Stimulated activated CD4-positive, alpha-beta T cell treated with anti-CD3 and anti-CD28 coated beads, Interleukin-2, amount 100 ng/mL, for 24 hours (primary cell): Measurements from ENCODE around the gene NAA80.
"Not testable (repeated sequence)": the region's sequence is repeated elsewhere in the genome, so short reads cannot be mapped to it uniquely, and the experiment has no call there.

Source experiments
- DNase-seq, 2 donors: peaks; one replicate each; pipeline ENCODE4 v3.0.0-alpha.2; 2020

Gene NAA80

DNA sequence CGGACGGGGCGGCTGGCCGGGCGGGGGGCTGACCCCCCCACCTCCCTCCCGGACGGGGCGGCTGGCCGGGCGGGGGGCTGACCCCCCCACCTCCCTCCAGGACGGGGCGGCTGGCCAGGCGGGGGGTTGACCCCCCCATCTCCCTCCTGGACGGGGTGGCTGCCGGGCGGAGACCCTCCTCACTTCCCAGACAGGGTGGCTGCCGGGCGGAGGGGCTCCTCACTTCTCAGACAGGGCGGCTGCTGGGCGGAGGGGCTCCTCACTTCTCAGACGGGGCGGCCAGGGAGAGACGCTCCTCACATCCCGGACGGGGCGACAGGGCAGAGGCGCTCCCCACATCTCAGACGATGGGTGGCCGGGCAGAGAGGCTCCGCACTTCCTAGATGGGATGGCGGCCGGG lies 12.8 kb upstream of the NAA80 start:
- not testable (repeated sequence) for DNase-seq

DNA sequence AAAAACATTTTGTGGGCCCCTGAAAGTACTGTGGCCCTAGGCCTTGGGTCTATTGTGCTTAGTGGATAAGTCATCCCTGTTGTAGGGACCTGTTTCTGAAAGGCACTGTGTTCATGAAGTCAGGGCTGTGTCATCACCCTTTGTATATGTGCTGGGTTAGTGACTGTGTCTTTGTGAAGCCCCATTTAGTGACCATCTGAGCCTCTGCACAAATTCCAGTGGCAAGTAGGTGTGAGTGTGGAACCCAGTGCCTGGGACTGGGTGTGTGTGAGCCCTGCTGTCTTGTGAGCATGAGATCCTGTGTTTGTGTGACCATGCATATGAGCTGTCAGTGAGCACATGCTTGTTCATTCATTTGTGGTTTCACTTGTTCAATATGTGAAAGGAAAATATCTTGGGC lies 5.4 kb upstream of the NAA80 start:
- DNase-seq, result no peak

DNA sequence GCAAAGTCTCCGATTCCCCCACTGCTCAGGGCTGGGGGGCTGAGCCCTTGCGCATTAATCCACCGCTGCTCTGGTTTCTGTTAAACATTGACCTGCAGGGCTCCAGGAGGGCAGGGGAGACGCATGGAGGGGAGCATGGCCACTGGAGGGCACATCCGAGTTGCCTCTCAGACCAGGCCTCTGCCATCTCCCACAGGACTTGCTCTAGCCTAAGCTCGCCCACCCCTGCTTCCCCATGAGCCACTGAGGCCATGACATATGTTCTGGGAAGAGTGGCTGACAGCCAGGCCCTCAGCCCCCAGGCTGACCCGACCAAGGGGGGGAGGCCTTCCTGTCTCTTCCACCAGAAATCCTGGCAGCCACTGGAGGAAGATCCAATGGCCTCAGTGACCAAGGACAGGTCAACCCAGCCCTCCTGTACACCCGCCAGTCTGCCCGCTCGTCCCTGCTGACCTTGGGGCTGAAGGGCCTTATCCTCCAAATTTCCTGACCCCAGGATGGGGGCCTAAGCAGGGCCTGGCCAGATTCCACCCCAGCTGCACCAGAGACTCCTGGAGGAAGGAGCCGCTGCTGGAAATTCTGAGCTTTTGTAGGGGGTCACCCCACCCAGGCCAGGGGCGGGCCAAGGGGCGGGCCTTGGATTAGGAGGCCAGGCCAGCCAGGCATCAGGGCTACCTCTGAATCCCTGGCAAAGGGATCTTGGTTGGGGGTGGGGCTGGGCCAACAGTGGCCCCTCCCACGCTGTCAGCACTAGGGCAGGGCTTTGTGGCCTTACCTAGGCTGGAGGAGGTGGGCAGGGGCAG lies 4.0 kb upstream of the NAA80 start, which contains the start of gene HYAL1:
TSS of gene HYAL1 (minus strand) at position 562 of the 803 bp plus-strand sequence. CDS start 618 bp downstream, outside the sequence.
- DNase-seq, result no peak

DNA sequence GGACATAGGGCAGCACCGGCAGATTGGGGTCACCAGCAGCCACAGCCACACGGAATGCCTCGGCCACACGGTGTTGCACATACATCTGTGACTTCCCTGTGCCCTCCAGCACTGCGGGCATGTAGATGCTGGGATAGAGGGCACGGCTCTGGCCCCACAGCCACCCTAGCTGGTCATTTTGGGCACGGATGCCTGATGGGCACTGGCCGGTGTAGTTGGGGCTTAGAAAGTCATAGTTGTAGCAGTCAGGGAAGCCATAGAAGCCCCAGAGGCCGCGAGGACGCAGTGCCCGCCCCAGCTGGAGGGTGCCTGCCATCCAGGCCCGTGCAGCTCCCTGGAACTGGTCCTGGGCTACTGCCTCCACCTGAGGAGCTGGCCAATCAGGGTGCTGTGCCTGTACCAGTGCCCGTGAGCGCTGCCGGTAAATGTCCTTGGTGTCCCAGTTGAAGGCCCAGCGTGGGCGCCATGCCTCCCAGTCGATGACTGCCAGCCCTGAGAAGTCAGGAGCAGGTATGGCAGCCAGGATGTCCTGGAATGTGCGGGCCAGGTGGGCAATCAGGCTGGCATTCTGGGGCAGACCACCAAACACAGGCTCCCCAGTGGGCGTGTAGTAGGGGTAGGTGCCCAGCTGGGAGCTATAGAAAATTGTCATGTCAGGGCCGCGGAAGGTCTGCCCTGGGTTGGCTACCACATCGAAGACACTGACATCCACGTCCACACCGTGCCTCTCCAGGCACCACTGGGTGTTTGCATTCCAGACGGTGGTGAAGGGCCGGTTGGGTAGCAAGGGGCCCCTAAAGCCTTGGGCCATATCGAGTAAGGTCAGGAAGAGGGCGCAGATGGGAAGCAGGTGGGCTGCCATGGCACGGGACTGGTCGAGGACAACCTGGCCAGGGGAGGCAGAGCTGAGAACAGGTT lies 3.1 kb upstream of the NAA80 start:
- no peak for DNase-seq

DNA sequence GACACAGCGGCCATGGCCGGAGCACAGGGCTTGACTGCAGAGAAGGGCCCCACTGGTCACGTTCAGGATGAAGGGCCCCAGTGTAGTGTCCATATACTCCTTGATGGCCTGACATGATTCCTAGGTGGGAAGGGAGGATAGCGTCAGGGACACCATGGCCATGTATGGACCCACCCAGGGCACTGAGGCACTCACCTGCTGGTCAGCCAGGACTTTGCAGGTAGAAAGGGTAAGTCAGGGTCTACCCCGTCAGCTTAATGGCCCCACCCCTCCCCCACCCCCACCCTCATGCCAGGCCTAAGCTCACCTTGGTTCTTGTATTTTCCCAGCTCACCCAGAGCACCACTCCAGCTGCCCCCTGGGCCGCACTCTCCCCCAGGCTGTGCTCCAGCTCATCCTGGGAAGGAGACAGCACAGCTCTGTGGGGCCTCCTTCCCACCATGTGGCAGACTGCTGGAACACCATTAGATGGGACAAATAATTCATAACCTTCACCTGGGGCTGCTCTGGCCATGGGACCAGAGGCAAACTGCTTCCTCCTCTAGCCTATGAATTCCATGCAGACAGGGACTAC lies 1.6 kb upstream of the NAA80 start:
- no peak for DNase-seq

DNA sequence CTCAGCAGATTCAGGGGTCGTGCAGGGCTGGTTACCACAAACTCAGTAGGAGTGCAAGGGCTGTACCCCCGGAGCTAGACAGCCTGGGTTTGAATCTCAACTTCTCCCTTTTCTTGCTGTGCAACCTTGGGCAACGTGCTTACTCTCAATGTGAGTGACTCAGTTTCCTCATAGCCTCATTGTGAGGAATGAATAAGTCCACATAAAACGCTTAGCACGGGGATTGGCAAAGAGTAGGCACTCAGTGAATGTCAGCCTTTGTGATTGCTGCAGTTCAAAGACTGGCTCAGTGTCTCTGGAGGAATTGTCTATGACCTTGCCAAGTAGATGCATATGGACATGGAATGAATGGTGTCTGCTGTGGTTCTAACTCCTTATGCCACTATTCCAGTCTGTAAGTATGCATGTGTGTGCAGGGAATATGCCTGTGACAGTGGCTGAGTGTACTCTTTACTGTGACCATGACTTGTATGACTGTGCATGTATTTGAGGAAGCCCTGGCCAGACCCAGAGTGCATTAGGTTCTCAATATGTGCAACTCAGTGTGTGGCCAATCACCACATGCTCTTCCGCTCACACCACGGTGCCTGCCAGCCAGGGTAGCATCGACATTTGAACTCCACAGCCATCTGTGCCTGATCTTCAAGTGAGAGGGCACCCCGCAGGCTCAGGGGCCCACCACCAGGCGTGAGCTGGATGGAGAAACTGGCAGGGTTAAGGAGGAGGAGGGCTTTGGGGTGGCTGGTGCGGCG lies 900 bp upstream of the NAA80 start:
- DNase-seq, result no peak

DNA sequence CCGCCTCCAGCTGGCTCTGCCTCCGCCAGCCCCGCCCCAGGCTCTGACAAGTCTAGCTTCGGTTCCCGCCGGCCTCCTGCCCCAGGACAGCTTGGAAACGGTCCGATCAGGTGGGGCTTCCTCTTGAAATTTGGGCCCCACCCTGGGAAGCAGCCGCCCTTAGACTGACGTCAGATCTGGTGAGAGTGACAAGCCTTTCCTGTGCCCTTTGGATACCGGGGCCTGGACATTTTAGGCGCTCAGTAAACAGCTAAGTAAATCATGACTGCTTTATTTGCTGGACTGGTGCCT lies 378 bp upstream of the NAA80 start:
- DNase-seq, result no peak

DNA sequence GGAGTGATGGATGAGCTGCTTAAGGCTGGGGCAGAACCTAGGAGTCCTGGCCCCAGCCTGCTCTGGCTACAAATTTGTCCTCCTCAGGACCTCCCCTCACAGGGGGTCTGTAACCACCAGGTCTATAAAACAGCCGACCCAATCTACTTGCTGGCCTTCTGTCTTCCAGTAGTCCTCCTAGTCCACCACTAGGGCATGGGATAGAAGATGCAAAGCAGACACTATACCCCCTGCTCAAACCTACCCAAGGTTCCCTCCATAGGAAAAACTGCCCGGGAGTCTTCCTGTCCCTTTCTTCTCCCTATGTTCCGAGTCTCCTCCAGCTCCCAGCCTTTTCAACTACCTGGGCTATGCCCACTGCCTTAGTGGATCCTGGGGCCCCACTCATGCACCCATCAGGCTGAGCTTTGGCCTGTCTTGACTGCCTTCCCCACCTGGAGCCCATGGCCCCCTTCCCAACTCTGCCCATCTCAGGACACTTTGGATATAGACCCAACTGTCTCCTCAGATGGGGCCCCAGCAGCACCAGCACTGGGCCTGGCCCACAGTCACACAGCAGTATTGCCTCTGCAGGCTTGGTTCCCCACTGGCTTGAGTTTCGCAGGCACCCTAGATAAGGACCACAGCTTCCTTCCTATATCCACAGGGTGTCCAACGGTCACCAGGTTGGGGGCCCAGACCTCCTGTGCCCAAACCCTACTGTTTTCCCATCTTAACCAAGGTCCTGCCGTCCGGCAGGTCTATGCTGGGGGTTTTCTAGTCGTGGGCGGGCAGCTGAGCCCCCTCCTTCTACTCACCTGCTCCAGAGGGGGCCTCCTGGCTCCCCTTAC lies 1.1 kb downstream of the NAA80 start:
- DNase-seq, result no peak

DNA sequence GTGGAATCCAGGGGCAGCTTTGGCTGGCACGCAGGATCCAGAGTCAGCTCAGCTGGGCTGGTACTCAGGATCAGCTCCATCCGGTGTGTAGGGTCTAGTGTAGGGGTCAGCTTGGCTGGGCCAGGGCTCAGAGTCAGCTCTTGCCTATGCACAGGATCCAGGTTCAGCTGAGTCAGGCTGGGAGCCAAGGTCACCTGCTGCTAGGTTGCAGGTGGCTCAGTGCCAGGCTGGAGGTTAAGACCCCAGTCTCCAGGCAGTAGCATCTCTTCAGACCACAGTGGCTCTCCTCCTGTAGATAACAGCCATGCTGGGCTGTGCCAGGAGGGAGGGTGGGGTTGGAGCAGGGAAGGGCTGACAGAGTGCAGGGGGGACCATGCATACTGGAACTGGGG lies 1.8 kb downstream of the NAA80 start:
- no peak for DNase-seq

DNA sequence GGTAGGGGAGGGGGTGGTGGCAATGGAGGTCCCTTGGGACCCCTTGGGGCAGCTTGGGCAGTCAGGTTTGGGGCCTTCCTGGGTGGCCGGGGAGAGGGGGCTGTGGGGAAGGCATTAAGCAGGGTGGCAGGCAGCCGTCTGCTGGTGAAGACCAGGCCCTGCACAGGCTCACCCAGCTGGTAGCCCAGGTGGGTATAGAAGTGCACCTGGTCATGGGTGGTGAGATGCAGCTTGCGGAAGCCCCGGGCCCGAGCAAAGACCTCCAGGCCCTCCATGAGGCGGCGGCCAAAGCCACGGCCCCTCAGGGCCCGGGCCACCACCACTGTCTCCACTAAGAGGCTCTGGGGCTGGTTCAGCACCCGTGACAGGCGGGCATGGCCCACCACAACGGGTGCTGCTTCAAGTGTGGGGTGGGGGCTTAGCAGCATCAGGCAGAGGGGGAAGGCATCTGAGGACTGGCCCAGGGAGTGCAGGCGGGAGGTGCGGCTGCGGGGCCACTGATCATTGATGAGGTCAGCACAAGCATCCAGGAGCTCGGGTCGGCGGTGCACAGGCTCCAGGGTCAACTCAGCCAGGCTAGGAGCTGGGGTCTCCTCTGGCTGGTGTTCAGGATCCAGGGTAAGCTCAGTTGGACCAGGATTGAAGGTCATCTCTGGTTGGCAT lies 2.4 kb downstream of the NAA80 start:
- no peak for DNase-seq

DNA sequence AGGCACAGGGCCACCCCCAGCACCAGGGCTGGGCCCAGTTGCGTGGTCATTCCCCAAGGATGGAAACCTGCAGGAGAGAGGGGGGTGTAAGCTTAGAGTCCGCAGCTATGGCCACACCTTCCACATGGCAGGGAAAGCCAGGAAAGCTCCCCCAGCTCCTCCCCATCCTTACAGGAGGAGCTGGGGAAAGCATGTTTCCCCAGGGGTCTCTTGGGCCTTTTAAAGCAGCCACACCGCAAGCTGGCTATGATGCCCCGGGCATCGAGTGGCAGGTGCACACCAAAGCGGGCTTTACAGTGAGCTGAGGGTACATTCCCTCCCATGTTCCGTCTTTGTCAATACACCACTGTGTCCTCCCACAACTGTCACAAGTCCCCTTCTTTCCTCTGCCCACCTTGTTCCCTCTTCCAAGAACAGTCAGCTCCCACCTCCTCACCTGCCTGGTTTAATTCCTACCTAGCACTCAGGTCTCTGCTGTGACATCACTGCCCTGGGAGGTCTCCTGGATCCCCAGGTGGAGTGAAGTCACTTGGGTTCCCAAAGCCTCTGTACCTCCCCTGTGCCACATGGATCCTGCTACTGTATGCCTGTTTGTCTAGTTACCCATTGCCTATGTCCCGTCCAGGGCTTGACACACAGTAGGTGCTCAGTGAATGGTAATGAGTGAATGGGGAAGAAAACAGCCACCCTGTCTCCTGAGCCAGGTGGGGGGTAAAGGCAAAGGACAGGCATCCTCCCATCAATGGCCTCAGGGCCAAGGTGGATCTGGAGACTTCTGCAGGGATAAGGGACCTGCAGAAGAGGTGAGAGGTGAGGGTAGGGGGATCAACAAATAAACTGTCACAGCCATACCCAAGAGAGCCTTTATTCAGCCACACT lies 3.4 kb downstream of the NAA80 start:
- DNase-seq, result no peak

DNA sequence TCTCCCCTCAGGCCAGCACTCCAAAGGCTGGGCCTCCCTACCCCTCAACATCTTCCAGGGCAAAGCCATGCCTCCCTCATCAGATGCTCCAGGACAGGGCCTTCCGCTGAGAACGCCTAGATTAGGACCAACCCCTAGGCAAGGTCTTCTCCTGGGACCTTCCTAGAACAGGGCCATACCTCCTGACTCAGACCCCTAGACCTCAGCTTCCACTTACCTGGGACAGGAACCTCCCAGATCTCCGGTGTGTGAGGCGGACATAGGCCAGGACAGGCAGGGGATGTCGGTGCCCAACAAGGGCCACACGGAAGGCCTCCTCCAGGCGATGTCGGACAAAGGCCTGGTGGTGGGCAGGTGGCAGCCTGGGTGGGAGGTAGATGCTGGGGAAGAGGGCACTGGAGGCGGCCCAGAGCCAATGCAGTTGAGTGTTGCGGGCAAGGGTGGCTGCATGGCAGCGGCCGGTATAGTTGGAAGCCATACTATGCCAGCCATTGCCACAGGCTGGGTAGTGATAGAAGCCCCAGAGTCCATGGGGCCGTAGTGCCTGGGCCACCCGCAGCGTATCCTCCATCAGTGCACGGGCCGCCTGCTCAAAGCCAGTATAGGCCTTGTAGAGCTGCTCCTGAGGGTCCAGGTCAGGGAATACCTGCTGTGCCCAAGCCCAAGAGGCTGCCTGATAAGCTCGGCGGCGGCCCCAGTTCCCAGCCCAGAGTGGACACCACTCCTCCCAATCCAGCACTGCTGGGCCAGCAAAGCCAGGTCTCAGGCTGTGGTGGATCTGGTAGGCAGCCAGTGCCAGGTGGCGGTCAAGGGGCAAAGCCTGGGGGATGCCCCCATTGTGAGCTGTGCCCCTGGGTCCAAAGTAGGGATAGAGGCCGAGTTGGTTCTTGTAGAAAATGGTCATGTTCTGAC lies 4.5 kb downstream of the NAA80 start:
- DNase-seq, result no peak

DNA sequence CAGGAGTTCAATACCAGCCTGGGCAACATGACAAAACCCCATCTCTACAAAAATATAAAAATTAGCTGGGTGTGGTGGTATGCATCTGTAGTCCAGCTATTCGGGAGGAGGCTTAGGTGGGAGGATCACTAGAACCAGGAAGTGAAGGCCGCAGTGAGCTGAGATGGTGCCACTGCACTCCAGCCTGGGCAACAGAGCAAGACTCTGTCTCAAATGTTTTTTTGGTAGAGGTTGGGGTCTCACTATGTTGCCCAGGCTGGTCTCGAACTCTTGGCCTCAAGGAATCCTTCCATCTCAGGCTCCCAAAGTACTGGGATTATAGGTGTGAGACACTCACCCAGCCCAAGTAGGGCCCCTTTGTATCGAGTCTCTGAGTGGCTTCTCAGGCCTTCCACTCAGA lies 5.1 kb downstream of the NAA80 start:
- DNase-seq, result no peak

DNA sequence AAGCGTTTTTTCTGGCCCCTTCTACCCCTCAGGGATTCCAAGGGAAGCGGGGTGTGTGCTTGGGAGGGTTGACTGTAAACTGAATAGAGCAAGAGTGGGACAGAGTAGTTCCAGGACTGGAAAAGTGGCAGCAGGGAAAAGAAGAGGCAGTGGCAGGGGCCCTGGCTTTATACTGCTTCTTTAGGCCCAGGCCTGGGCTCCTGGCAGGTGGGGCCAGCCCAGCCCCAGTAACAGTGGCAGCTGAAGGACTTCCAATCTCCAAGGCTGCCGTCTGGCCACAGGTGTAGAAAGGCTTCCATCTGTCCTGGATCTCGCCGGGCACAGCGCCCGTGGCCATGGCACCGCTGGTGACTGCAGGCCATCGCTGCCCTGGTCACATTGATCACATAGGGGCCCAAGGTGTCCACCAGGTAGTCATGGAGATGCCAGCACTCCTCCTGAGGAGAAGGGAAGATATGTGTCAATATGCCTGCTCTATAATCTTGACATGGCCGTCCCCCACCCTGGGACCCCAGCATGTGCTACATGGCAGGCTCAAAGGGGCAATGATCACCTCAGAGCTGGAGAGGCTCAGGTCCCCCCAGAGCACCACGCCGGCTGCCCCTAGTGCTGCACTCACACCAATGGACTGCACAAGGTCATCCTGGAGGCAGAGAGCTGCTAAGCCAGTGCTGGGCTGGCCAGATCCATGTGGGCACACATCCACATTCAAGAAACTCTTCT lies 6.0 kb downstream of the NAA80 start:
- DNase-seq, result no peak

DNA sequence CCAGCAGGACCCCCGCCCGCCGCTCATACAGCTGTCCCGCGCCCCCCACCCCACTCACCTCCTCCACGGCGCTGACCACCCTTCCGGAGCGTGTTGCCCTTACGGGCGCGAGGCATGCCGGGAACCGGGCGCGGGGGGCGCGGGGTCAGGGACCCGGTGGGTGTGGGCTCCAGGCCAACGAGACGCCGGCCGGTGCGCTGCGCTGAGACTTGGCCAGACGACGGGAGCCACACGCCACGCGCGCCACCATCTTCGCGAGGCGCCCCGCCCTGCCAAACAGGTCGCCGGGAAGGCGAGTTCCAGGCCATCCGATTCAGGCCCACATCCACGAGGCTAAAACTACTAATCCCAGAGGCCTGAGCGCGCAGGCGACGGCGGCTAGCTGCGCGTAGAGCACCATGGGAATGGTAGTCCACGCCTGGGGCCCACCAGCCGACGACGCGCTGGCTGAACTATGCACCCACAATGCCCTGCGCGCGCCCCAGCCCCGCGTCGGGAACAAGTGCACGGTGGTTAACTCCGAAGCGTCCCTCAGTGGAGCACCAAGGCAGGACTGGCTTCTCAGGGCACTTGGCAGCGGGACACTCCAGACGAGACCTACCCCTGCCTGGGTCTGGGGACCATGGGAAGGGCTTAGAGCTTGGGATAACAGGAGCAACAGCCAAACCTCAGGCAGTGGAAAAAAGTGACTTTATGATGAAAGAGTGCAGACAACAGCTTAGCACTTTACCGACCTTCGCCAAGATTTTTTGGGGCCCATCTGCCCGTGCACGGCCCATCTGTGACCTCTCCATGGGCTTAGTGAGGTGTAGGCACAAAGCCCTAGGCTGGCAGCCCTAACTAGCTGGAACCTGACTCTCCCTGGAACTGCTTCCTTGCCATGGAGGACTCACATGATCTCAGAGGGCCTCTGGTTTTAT lies 6.8 kb downstream of the NAA80 start, which contains the start of gene IFRD2:
TSS of gene IFRD2 (minus strand) at position 271 of the 920 bp plus-strand sequence. CDS start at position 116, 155 bp downstream.
- DNase-seq, result peak; percentile 94 to 95

DNA sequence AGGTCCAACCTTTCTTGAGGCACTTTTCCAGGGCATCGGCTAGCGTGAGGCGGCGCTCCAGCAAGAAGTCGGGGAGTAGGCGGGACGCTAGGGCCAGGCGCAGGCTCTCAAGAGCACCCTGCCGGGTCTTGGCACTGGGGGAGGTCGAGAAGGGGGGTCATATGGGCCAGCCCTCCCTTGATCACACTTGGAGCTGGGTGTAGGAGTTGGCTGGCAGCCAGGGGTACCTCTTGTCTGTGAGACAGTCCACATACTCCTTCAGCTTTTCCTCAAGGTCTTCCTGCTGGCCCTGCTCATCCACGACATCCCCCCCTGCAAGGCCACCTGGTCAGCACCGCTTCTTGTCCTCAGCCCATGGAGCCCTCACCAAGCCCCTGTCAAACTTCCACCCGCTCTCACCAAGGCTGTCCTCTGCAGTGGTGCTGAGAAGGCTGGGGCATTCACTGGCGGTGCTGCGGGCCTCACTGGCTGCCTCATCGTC lies 9.0 kb downstream of the NAA80 start:
- no peak for DNase-seq

DNA sequence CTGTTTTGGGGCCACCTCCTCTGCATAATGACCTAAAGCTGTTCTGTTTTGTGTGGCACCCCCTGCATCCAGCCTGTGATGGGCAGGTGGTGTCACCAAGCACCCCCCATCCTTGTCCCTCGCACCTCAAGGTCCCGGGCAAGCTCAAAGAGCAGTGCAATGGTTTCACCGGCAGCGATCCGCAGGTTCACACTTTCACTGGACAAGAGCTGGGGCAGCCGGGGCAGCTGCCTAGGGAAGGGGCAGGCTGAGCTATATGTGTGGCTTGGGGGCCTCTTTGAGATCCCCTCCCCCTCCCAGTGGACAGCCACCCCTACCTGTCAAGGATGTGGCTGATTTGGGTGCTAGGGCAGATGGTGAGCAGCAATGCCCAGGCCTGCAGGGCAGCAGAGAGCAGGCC lies 10.1 kb downstream of the NAA80 start:
- DNase-seq, result no peak
